ENCODE data around the gene CCDC198. TPM values are rescaled to one million over a fixed set of nuclear protein-coding genes. Genes with fewer than 3 reads are reported as not detected.

CCDC198 gene
- total and polyA plus RNA-seq, 9 of the 15 experiments (the other 6 are each of a cell fraction or from before 2014, with no cell fraction given) = not detected

DNA sequence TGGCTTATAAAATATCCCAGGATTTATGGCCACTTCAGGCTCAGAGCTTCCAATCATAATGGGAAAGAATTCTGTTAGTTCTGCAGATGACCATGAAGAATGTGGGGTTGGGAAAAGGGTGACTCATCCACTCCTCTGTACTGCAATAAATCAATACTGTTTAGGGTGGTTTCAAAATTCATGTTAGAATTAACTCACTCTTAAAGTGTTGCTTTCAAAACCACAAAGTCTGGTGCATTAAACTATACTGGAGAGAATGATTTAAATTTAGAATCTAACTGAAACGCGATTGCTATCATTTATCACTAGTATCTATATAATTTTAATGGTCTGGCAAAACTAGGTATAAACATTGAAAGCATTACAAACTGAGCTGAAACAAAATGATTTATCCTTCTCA lies 798 bp downstream of the CCDC198 start:
- H3K9ac ChIP-seq (ENCODE audit: insufficient read depth in 1 of 2, low read depth in 2 of 2, low read length in 2 of 2) = no peak overlapping the region
- no peaks in the 10 kb centered on the region for H3K36me3 ChIP-seq (ENCODE audit: control insufficient read depth, insufficient read depth, low read length)
- H3K79me2 ChIP-seq (ENCODE audit: control insufficient read depth, insufficient read depth, low read length) = no peaks in the 10 kb centered on the region
- no peak overlapping the region for H3K27ac ChIP-seq (ENCODE audit: extremely low read depth, low read depth, low read length)
- TF ChIP-seq HNRNPK (IDR thresholded peaks at IDR 0.05; ENCODE audit: low read depth, low read length, poor library complexity, severe bottlenecking) (no peak), RBM34 (IDR thresholded peaks at IDR 0.05; ENCODE audit: borderline replicate concordance, insufficient read depth, low read length) (no peak), STAT5B (CRISPR knock-in tag; IDR thresholded peaks at IDR 0.05) (no peak), ZNF518B (CRISPR knock-in tag; IDR thresholded peaks at IDR 0.05) (no peak), SMC3 (conservative IDR thresholded peaks at IDR 0.05; ENCODE audit: insufficient read depth, low read depth, low read length) (no peak), FIP1L1 (IDR thresholded peaks at IDR 0.05; ENCODE audit: low read depth, low read length, poor library complexity, severe bottlenecking) (no peak), MCM5 (IDR thresholded peaks at IDR 0.05; ENCODE audit: low read depth) (no peak), NFIX (CRISPR knock-in tag; IDR thresholded peaks at IDR 0.05; ENCODE audit: low read depth) (no peak), BRF2 (IDR thresholded peaks at IDR 0.05; ENCODE audit: borderline replicate concordance, insufficient read depth, insufficient read length) (no peak), GTF2F1 (IDR thresholded peaks at IDR 0.05; ENCODE audit: low read depth, low read length) (no peak), SMARCA4 (IDR thresholded peaks at IDR 0.05) (no peak), GABPB1 (CRISPR knock-in tag; IDR thresholded peaks at IDR 0.05) (no peak)
- TF ChIP-seq, protein P1, sequence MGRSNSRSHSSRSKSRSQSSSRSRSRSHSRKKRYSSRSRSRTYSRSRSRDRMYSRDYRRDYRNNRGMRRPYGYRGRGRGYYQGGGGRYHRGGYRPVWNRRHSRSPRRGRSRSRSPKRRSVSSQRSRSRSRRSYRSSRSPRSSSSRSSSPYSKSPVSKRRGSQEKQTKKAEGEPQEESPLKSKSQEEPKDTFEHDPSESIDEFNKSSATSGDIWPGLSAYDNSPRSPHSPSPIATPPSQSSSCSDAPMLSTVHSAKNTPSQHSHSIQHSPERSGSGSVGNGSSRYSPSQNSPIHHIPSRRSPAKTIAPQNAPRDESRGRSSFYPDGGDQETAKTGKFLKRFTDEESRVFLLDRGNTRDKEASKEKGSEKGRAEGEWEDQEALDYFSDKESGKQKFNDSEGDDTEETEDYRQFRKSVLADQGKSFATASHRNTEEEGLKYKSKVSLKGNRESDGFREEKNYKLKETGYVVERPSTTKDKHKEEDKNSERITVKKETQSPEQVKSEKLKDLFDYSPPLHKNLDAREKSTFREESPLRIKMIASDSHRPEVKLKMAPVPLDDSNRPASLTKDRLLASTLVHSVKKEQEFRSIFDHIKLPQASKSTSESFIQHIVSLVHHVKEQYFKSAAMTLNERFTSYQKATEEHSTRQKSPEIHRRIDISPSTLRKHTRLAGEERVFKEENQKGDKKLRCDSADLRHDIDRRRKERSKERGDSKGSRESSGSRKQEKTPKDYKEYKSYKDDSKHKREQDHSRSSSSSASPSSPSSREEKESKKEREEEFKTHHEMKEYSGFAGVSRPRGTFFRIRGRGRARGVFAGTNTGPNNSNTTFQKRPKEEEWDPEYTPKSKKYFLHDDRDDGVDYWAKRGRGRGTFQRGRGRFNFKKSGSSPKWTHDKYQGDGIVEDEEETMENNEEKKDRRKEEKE (IDR thresholded peaks at IDR 0.05; ENCODE audit: borderline replicate concordance in 1 of 2, control insufficient read depth in 1 of 2, low read depth in 2 of 2, low read length in 1 of 2) = no peak
- 0% methylated on average over 2 of the region's 2 CpGs for WGBS (ENCODE audit: insufficient coverage, low coverage, missing lambda C conversion rate)
- H4K20me1 ChIP-seq (replicated peaks; ENCODE audit: control insufficient read depth, insufficient read depth, low read length) = no peaks in the 10 kb centered on the region; the same call in 1 of the 2 replicates
- in situ Hi-C loops (cut with MboI) = no loop called here
- H2AFZ ChIP-seq (ENCODE audit: low read depth, low read length) = no peak overlapping the region
- ChIA-PET POLR2A (no interaction called here), CTCF (ENCODE audit: low intra/inter-chr PET ratio) (no interaction called here)
- no peaks in the 10 kb centered on the region for H3K9me3 ChIP-seq (replicated peaks; ENCODE audit: control insufficient read depth, insufficient read depth, low read depth, low read length)
- ATAC-seq = no peak
- H3K27me3 ChIP-seq (ENCODE audit: control insufficient read depth in 2 of 2, insufficient read depth in 2 of 2, low read length in 2 of 2) = no peaks in the 10 kb centered on the region
- intact Hi-C loops (cut with micrococcal nuclease) = no loop called here
- H3K9me1 ChIP-seq (ENCODE audit: control insufficient read depth, insufficient read depth, low read length) = no peaks in the 10 kb centered on the region
- H3K4me3 ChIP-seq = no peak overlapping the region
- DNase-seq (ENCODE audit: extremely low read depth in 1 of 4, low spot score in 3 of 4) = no peak
- H3K4me1 ChIP-seq (replicated peaks in 1 of 2; ENCODE audit: control insufficient read depth in 2 of 2, insufficient read depth in 2 of 2, low read length in 2 of 2) = no peaks in the 10 kb centered on the region
- H3K4me2 ChIP-seq (ENCODE audit: insufficient read depth, low read length) = no peak overlapping the region
- no TSS peak for BruUV-seq (replicated peaks)
- FAIRE-seq = no peak

All from K562 (cell line).